CD14-positive monocyte (primary cell): ENCODE results near the gene COL15A1. TPM values are rescaled to one million over a fixed set of nuclear protein-coding genes. Genes with fewer than 3 reads are reported as not detected.

Experiments
- DNase-seq, 3 donors: peaks; one replicate each; pipeline ENCODE4 v3.0.0-alpha.2; 2011 to 2022
- H2AFZ ChIP-seq: 2 replicates; pipeline ENCODE4 v1.6.0; 2012; ENCODE audit warnings: mild to moderate bottlenecking, low read depth, low read length, inconsistent platforms; ENCODE audit not compliant: insufficient read depth, poor library complexity, severe bottlenecking
- H3K27ac ChIP-seq, 2 donors: 1 replicate in 1 of 2; 2 replicates in 1 of 2; pipeline ENCODE4 v1.5.1; 2012 to 2013; ENCODE audit warnings: low read length in 2 of 2, control low read depth in 1 of 2, inconsistent platforms in 1 of 2, low read depth in 1 of 2, mild to moderate bottlenecking in 1 of 2
- H3K27me3 ChIP-seq, 2 donors: one replicate each; pipeline versions ENCODE4 v1.6.0 to v1.6.1; 2011 to 2013; ENCODE audit warnings: low read length in 2 of 2; ENCODE audit not compliant: control insufficient read depth in 2 of 2, insufficient read depth in 2 of 2
- H3K36me3 ChIP-seq, 2 donors: replicated peaks in 1 of 2; 1 replicate in 1 of 2; 2 replicates in 1 of 2; pipeline versions ENCODE4 v1.5.1 to v1.6.1; 2012 to 2013; ENCODE audit warnings: low read length in 2 of 2, control low read depth in 1 of 2, inconsistent platforms in 1 of 2, mild to moderate bottlenecking in 1 of 2; ENCODE audit not compliant: insufficient read depth in 2 of 2, control insufficient read depth in 1 of 2
- H3K4me1 ChIP-seq, 2 donors: 1 replicate in 1 of 2; 2 replicates in 1 of 2; pipeline versions ENCODE4 v1.5.1 to v1.6.1; 2012 to 2013; ENCODE audit warnings: low read length in 2 of 2, control low read depth in 1 of 2, inconsistent platforms in 1 of 2, mild to moderate bottlenecking in 1 of 2, moderate library complexity in 1 of 2; ENCODE audit not compliant: insufficient read depth in 2 of 2, control insufficient read depth in 1 of 2
- H3K4me2 ChIP-seq: replicated peaks from 2 replicates; pipeline ENCODE3; 2012; ENCODE audit warnings: low read length, moderate library complexity, mild to moderate bottlenecking; ENCODE audit not compliant: poor library complexity, severe bottlenecking; ENCODE audit errors: extremely low read depth
- H3K4me3 ChIP-seq, 3 experiments: fragments of 200-600 bp in 1 of 3; sonication (generic) in 1 of 3; replicated peaks in 1 of 3; 1 replicate in 2 of 3; 2 replicates in 1 of 3; pipeline ENCODE4 v1.5.1; 2011 to 2013; ENCODE audit warnings: low read length in 3 of 3, mild to moderate bottlenecking in 3 of 3, control low read depth in 2 of 3, low read depth in 2 of 3, inconsistent platforms in 1 of 3, moderate library complexity in 1 of 3
- H3K79me2 ChIP-seq: 2 replicates; pipeline ENCODE4 v1.6.0; 2012; ENCODE audit warnings: mild to moderate bottlenecking, control low read depth, inconsistent platforms, low read length, moderate library complexity; ENCODE audit not compliant: insufficient read depth
- H3K9ac ChIP-seq: 2 replicates; pipeline ENCODE4 v1.6.0; 2017; ENCODE audit warnings: low read length, mild to moderate bottlenecking; ENCODE audit not compliant: insufficient read depth, poor library complexity, severe bottlenecking
- H3K9me3 ChIP-seq, 2 donors: replicated peaks in 1 of 2; 1 replicate in 1 of 2; 2 replicates in 1 of 2; pipeline versions ENCODE4 v1.5.1 to v1.6.1; 2012 to 2013; ENCODE audit warnings: low read length in 2 of 2, control low read depth in 1 of 2; ENCODE audit not compliant: control insufficient read depth in 1 of 2, insufficient read depth in 1 of 2
- H4K20me1 ChIP-seq: 2 replicates; pipeline ENCODE4 v1.6.0; 2012; ENCODE audit warnings: mild to moderate bottlenecking, low read length, control low read depth, moderate library complexity; ENCODE audit not compliant: insufficient read depth
- H3K27ac Mint-ChIP-seq, 7 donors: one replicate each; pipeline ENCODE4 v1.8.0; 2020; ENCODE audit warnings: mild to moderate bottlenecking in 7 of 7, mixed read lengths in 7 of 7, moderate library complexity in 6 of 7, inconsistent platforms in 2 of 7
- H3K27me3 Mint-ChIP-seq, 3 donors: one replicate each; pipeline ENCODE4 v1.8.0; 2021 to 2022; ENCODE audit warnings: low read depth in 3 of 3, mild to moderate bottlenecking in 3 of 3, mixed read lengths in 3 of 3, moderate library complexity in 3 of 3, inconsistent platforms in 1 of 3
- H3K36me3 Mint-ChIP-seq, 2 donors: one replicate each; pipeline ENCODE4 v1.8.0; 2020; ENCODE audit warnings: mixed read lengths in 2 of 2, inconsistent platforms in 1 of 2, mild to moderate bottlenecking in 1 of 2
- H3K4me1 Mint-ChIP-seq: one replicate; pipeline ENCODE4 v1.8.0; 2020; ENCODE audit warnings: mild to moderate bottlenecking, mixed read lengths
- H3K4me3 Mint-ChIP-seq, 2 donors: one replicate each; pipeline ENCODE4 v1.8.0; 2020; ENCODE audit warnings: mild to moderate bottlenecking in 2 of 2, mixed read lengths in 2 of 2, moderate library complexity in 1 of 2
- H3K9me3 Mint-ChIP-seq, 7 donors: one replicate each; pipeline ENCODE4 v1.8.0; 2020 to 2022; ENCODE audit warnings: mixed read lengths in 7 of 7, mild to moderate bottlenecking in 6 of 7, moderate library complexity in 6 of 7, inconsistent platforms in 2 of 7
- WGBS: methylation state at CpG from one replicate; pipeline ENCODE4 v1.1.5; 2013; ENCODE audit warnings: missing lambda C conversion rate; ENCODE audit not compliant: insufficient coverage; 5-methylcytosine and 5-hydroxymethylcytosine counted together
- intact Hi-C, 2 donors: fragments of 100-400 bp; cut with micrococcal nuclease; formaldehyde crosslinking; loops; one replicate each; pipeline versions ENCODE4 v1.15.0 to v1.15.1; 2023
- polyA plus RNA-seq, 3 donors: library from polyadenylated mRNA; depleted of rRNA in 1 of 3; unstranded in 2 of 3; stranded (reverse) in 1 of 3; fragments of 300-500 nt in 2 of 3; fragments of >200 nt in 1 of 3; fragmentation: Illumina TruSeq in 2 of 3; gene quantifications; 1 replicate in 2 of 3; 2 replicates in 1 of 3; pipeline ENCODE4 v1.2.3, GENCODE V29; 2012 to 2021
- TF ChIP-seq, protein P1 (sequence below): fragments of 200-600 bp; IDR thresholded peaks from one replicate; pipeline ENCODE4 v1.8.0; 2022; ENCODE audit warnings: antibody characterized with exemption, mild to moderate bottlenecking

The COL15A1 gene
- polyA plus RNA-seq, 3 donors = 0.03 to 0.14 (median 0.11) TPM

- Histone ChIP-seq H2AFZ (peak overlapping the region; percentile 57), H3K27me3 (no peaks in the 10 kb centered on the region), H3K9me3 (no peaks in the 10 kb centered on the region), H3K36me3 (no peaks in the 10 kb centered on the region), H3K79me2 (peaks cover 50% of the 10 kb centered on the region), H3K9ac (peak overlapping the region; percentile 94), H3K4me2 (peak overlapping the region; percentile 89), H4K20me1 (peaks cover 8% of the 10 kb centered on the region), H3K4me1 (peaks cover 54 to 60% of the 10 kb centered on the region in 2 donors), H3K27ac (peak overlapping the region; percentile 62 to 94), H3K4me3 (peak overlapping the region; percentile 56 to 96 (median 85))
- intact Hi-C loops = loop anchor here (2.0 to 10.0 kb wide), 3 partner anchors 33 to 111 kb away; no protein-coding TSS in a partner anchor
- peak overlapping the region; percentile 79 to 91 (median 87) for H3K27ac Mint-ChIP-seq
- TF ChIP-seq, protein P1, sequence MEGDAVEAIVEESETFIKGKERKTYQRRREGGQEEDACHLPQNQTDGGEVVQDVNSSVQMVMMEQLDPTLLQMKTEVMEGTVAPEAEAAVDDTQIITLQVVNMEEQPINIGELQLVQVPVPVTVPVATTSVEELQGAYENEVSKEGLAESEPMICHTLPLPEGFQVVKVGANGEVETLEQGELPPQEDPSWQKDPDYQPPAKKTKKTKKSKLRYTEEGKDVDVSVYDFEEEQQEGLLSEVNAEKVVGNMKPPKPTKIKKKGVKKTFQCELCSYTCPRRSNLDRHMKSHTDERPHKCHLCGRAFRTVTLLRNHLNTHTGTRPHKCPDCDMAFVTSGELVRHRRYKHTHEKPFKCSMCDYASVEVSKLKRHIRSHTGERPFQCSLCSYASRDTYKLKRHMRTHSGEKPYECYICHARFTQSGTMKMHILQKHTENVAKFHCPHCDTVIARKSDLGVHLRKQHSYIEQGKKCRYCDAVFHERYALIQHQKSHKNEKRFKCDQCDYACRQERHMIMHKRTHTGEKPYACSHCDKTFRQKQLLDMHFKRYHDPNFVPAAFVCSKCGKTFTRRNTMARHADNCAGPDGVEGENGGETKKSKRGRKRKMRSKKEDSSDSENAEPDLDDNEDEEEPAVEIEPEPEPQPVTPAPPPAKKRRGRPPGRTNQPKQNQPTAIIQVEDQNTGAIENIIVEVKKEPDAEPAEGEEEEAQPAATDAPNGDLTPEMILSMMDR = no peak
- under 1% methylated on average over 118 of the region's 118 CpGs for WGBS
- H3K9me3 Mint-ChIP-seq = peaks cover 0 to under 1% (median 0%) of the 10 kb centered on the region in 7 donors
- peaks cover 58% of the 10 kb centered on the region for H3K4me1 Mint-ChIP-seq
- peaks cover 0 to 5% (median 0%) of the 10 kb centered on the region in 3 donors for H3K27me3 Mint-ChIP-seq
- H3K4me3 Mint-ChIP-seq = peak overlapping the region; percentile 77 to 84
- peaks cover 2 to 6% of the 10 kb centered on the region in 2 donors for H3K36me3 Mint-ChIP-seq
- DNase-seq = peak; percentile 49 to 76 (median 72)
Measured at GRCh38 chr9:99105152-99106043, 161.7 kb downstream of the COL15A1 start.

- H3K9me3 ChIP-seq = no peaks in the 10 kb centered on the region
- no peaks in the 10 kb centered on the region for H3K27me3 ChIP-seq
- H3K4me3 ChIP-seq = peak overlapping the region; percentile 56 to 96 (median 85)
- H2AFZ ChIP-seq = peak overlapping the region; percentile 57
- TF ChIP-seq, protein P1 = no peak
- peak overlapping the region; percentile 62 to 94 for H3K27ac ChIP-seq
- intact Hi-C loops = loop anchor here (5.0 to 10.0 kb wide), 2 partner anchors 49 to 111 kb away; no protein-coding TSS in a partner anchor
- H3K4me2 ChIP-seq = peak overlapping the region; percentile 86
- WGBS = 0% methylated on average over 4 of the region's 9 CpGs
- peaks cover 0 to 5% (median 0%) of the 10 kb centered on the region in 3 donors for H3K27me3 Mint-ChIP-seq
- H3K4me1 Mint-ChIP-seq = peaks cover 64% of the 10 kb centered on the region
- peak overlapping the region; percentile 77 to 84 for H3K4me3 Mint-ChIP-seq
- H3K9ac ChIP-seq = peak overlapping the region; percentile 94
- H3K36me3 ChIP-seq = no peaks in the 10 kb centered on the region
- H3K36me3 Mint-ChIP-seq = peaks cover 2 to 6% of the 10 kb centered on the region in 2 donors
- H3K4me1 ChIP-seq = peaks cover 60 to 66% of the 10 kb centered on the region in 2 donors
- peaks cover 56% of the 10 kb centered on the region for H3K79me2 ChIP-seq
- H3K9me3 Mint-ChIP-seq = no peaks in the 10 kb centered on the region
- peak overlapping the region; percentile 79 to 91 (median 86) for H3K27ac Mint-ChIP-seq
- no peak for DNase-seq
- peaks cover 8% of the 10 kb centered on the region for H4K20me1 ChIP-seq
Measured at GRCh38 chr9:99106044-99106375, 162.3 kb downstream of the COL15A1 start.
